CD4-positive, alpha-beta T cell (primary cell): ENCODE measurements around the gene SRBD1. TPM values are rescaled to one million over a fixed set of nuclear protein-coding genes. Genes with fewer than 3 reads are reported as not detected.

Experiments used
- ATAC-seq: fragments of 200-7000 bp; cut with Tn5 transposase; one replicate; pipeline ENCODE4 v1.10.0; 2022; ENCODE audit warnings: mild to moderate bottlenecking; ENCODE audit not compliant: poor library complexity
- CTCF ChIA-PET: fragments of 350-600 bp; sonication (Branson Sonifier 250); formaldehyde crosslinking; loops from one replicate; lab custom pipeline; 2021; ENCODE audit warnings: antibody characterized with exemption, inconsistent platforms; lab: Charles Lee
- POLR2A ChIA-PET: fragments of 350-600 bp; sonication (Branson Sonifier 250); formaldehyde crosslinking; loops from one replicate; lab custom pipeline; 2021; ENCODE audit warnings: antibody characterized with exemption, inconsistent platforms; lab: Charles Lee
- DNase-seq, 14 experiments: peaks; one replicate each; pipeline ENCODE4 v3.0.0-alpha.2; 2013 to 2020; ENCODE audit warnings: mixed read lengths in 2 of 14
- H3K27ac ChIP-seq, 2 donors: one replicate each; pipeline versions ENCODE4 v1.5.1 to v1.7.0; 2013; ENCODE audit warnings: low read length in 2 of 2, low read depth in 1 of 2, mild to moderate bottlenecking in 1 of 2
- H3K27me3 ChIP-seq, 2 experiments: 1 replicate in 1 of 2; 2 replicates in 1 of 2; pipeline versions ENCODE4 v1.6.1 to v1.7.0; 2013; ENCODE audit warnings: low read length in 2 of 2, control low read depth in 1 of 2, mild to moderate bottlenecking in 1 of 2, moderate library complexity in 1 of 2; ENCODE audit not compliant: insufficient read depth in 2 of 2, control insufficient read depth in 1 of 2
- H3K36me3 ChIP-seq: one replicate; pipeline ENCODE4 v1.6.1; 2013; ENCODE audit warnings: low read length, control low read depth; ENCODE audit not compliant: insufficient read depth
- H3K4me1 ChIP-seq: one replicate; pipeline ENCODE4 v1.6.1; 2013; ENCODE audit warnings: low read length, control low read depth; ENCODE audit not compliant: insufficient read depth
- H3K4me3 ChIP-seq: one replicate; pipeline ENCODE4 v1.5.1; 2013; ENCODE audit warnings: mild to moderate bottlenecking, low read length, moderate library complexity
- H3K9me3 ChIP-seq, 2 experiments: 1 replicate in 1 of 2; 2 replicates in 1 of 2; pipeline versions ENCODE4 v1.6.1 to v1.7.0; 2013; ENCODE audit warnings: low read length in 2 of 2, mild to moderate bottlenecking in 2 of 2, control low read depth in 1 of 2, moderate library complexity in 1 of 2; ENCODE audit not compliant: control insufficient read depth in 1 of 2, insufficient read depth in 1 of 2
- H3K27ac Mint-ChIP-seq: one replicate; pipeline ENCODE4 v1.8.0; 2020; ENCODE audit warnings: mixed read lengths
- H3K27me3 Mint-ChIP-seq: one replicate; pipeline ENCODE4 v1.8.0; 2021; ENCODE audit warnings: mixed read lengths
- H3K36me3 Mint-ChIP-seq: one replicate; pipeline ENCODE4 v1.8.0; 2021; ENCODE audit warnings: low read depth, mixed read lengths
- H3K4me1 Mint-ChIP-seq: one replicate; pipeline ENCODE4 v1.8.0; 2021; ENCODE audit warnings: low read depth, mixed read lengths
- H3K4me3 Mint-ChIP-seq: one replicate; pipeline ENCODE4 v1.8.0; 2020; ENCODE audit warnings: mild to moderate bottlenecking, mixed read lengths
- H3K9me3 Mint-ChIP-seq: one replicate; pipeline ENCODE4 v1.8.0; 2020; ENCODE audit warnings: mixed read lengths
- intact Hi-C, 2 experiments: fragments of 100-400 bp; cut with DNase I in 1 of 2; cut with micrococcal nuclease in 1 of 2; formaldehyde crosslinking; loops; one replicate each; pipeline versions ENCODE4 v1.15.1 to v1.9.0; 2023 to 2025; cut with DNase I, micrococcal nuclease
- total RNA-seq, 174 experiments: library from RNA in 2 of 174; stranded (reverse) in 2 of 174; gene quantifications; one replicate each; pipeline ENCODE4 v1.2.3 and lab custom pipeline; 2021 to 2026
- TF ChIP-seq, protein P1 (sequence below): fragments of 200-600 bp; IDR thresholded peaks from one replicate; pipeline ENCODE4 v1.8.0; 2022; ENCODE audit warnings: antibody characterized with exemption, mild to moderate bottlenecking

The SRBD1 gene
- total RNA-seq, 2 experiments from 2014 or later, result 14.2 to 16.0 TPM

DNA sequence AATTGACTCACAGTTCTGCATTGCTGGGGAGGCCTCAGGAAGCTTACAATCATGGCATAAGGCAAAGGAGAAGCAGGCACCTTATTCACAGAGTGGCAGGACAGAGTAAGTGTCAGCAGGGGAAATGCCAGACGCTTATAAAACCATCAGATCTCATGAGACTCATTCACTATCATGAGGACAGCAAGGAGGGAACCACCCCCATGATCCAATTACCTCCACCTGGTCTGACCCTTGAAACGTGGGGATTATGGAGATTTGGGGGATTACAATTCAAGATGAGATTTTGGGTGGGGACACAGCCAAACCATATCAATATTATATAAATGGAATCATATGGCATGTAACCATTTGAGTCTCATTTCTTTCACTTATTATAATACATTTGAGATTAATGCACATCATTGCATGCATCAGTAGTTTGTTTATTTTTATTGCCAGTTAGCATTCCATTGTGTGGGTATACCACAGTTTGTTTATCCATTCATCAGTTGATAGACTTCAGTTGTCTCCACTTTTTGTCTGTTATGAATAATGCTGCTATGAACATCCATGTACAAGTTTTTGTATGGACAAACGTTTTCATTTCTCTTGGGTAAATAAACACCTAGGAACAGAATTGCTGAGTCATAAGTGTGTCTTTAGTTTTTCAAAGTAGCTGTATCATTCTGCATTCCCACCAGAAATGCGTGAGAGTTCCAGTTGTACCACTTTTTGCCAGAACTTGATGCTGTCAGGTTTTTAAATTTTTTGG is 5.8 kb upstream of the SRBD1 start:
- TF ChIP-seq, protein P1, sequence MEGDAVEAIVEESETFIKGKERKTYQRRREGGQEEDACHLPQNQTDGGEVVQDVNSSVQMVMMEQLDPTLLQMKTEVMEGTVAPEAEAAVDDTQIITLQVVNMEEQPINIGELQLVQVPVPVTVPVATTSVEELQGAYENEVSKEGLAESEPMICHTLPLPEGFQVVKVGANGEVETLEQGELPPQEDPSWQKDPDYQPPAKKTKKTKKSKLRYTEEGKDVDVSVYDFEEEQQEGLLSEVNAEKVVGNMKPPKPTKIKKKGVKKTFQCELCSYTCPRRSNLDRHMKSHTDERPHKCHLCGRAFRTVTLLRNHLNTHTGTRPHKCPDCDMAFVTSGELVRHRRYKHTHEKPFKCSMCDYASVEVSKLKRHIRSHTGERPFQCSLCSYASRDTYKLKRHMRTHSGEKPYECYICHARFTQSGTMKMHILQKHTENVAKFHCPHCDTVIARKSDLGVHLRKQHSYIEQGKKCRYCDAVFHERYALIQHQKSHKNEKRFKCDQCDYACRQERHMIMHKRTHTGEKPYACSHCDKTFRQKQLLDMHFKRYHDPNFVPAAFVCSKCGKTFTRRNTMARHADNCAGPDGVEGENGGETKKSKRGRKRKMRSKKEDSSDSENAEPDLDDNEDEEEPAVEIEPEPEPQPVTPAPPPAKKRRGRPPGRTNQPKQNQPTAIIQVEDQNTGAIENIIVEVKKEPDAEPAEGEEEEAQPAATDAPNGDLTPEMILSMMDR, result no peak
- Mint-ChIP-seq H3K36me3 (no peaks in the 10 kb centered on the region), H3K4me3 (no peak overlapping the region), H3K4me1 (no peaks in the 10 kb centered on the region), H3K27ac (no peak overlapping the region), H3K9me3 (no peaks in the 10 kb centered on the region), H3K27me3 (peaks cover 8% of the 10 kb centered on the region)
- no peaks in the 10 kb centered on the region for H3K9me3 ChIP-seq
- no peaks in the 10 kb centered on the region for H3K4me1 ChIP-seq
- ChIA-PET CTCF (interaction anchor here (0.5 kb wide), 1 partner anchor 1835 kb away, joined by 3 read pairs; no protein-coding TSS in a partner anchor), POLR2A (no interaction called here)
- H3K36me3 ChIP-seq, result no peaks in the 10 kb centered on the region
- DNase-seq (no peak), ATAC-seq (no peak)
- intact Hi-C loops, result no loop called here
- no peak overlapping the region for H3K27ac ChIP-seq
- no peak overlapping the region for H3K4me3 ChIP-seq
- peaks cover 0 to 3% of the 10 kb centered on the region in 2 experiments for H3K27me3 ChIP-seq

GRCh38 chr2:45614871-45615415 is 3.9 kb upstream of the SRBD1 start:
- H3K9me3 Mint-ChIP-seq, result no peaks in the 10 kb centered on the region
- Histone ChIP-seq H3K4me1 (peaks cover 6% of the 10 kb centered on the region), H3K36me3 (no peaks in the 10 kb centered on the region), H3K4me3 (no peak overlapping the region), H3K27me3 (no peaks in the 10 kb centered on the region), H3K9me3 (no peaks in the 10 kb centered on the region), H3K27ac (no peak overlapping the region)
- intact Hi-C loops, result loop anchor here (2.0 to 5.0 kb wide), 2 partner anchors 34 to 48 kb away; no protein-coding TSS in a partner anchor
- no peak overlapping the region for H3K4me3 Mint-ChIP-seq
- ATAC-seq, result no peak
- H3K36me3 Mint-ChIP-seq, result peaks cover 10% of the 10 kb centered on the region
- H3K27me3 Mint-ChIP-seq, result peaks cover 4% of the 10 kb centered on the region
- H3K4me1 Mint-ChIP-seq, result peaks cover 19% of the 10 kb centered on the region
- no peak overlapping the region for H3K27ac Mint-ChIP-seq
- CTCF ChIA-PET, result interaction anchor here (0.6 kb wide), 1 partner anchor 49 kb away, joined by 4 read pairs; no protein-coding TSS in a partner anchor
- TF ChIP-seq, protein P1, result no peak
- POLR2A ChIA-PET, result interaction anchor here (0.6 kb wide), 1 partner anchor 31 kb away, joined by 3 read pairs; no protein-coding TSS in a partner anchor
- DNase-seq, result no peak

DNA sequence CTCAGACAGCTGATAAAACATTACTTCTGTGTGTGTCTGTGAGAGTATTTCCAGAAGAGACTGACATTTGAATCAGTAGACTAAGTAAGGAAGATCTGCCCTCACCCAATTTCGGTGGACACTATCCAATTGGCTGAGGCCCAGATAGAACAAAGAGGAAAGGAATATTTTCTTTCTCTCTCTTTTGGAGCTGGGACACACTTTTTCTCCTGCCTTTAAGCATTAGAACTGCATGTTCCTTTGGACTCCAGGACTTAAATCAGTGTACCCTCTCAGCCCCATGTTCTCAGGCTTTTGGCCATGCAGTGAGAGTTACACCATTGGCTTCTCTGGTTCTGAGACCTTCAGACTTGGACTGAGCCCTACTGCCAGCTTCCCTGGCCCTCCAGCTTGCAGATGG is 3.3 kb upstream of the SRBD1 start:
- Mint-ChIP-seq H3K4me3 (no peak overlapping the region), H3K9me3 (no peaks in the 10 kb centered on the region), H3K27me3 (no peaks in the 10 kb centered on the region), H3K36me3 (peaks cover 10% of the 10 kb centered on the region), H3K4me1 (peaks cover 25% of the 10 kb centered on the region), H3K27ac (no peak overlapping the region)
- ChIA-PET POLR2A (no interaction called here), CTCF (no interaction called here)
- Histone ChIP-seq H3K36me3 (no peaks in the 10 kb centered on the region), H3K9me3 (no peaks in the 10 kb centered on the region), H3K4me1 (peaks cover 8% of the 10 kb centered on the region), H3K4me3 (no peak overlapping the region), H3K27me3 (no peaks in the 10 kb centered on the region), H3K27ac (no peak overlapping the region)
- DNase-seq (no peak), ATAC-seq (no peak)
- TF ChIP-seq, protein P1, result no peak
- intact Hi-C loops, result loop anchor here (2.0 to 5.0 kb wide), 2 partner anchors 34 to 47 kb away; no protein-coding TSS in a partner anchor
